ENCODE results near the gene CAMK2G.
"Not testable (repeated sequence)": the region's sequence is repeated elsewhere in the genome, so short reads cannot be mapped to it uniquely, and the experiment has no call there.

The CAMK2G gene

DNA sequence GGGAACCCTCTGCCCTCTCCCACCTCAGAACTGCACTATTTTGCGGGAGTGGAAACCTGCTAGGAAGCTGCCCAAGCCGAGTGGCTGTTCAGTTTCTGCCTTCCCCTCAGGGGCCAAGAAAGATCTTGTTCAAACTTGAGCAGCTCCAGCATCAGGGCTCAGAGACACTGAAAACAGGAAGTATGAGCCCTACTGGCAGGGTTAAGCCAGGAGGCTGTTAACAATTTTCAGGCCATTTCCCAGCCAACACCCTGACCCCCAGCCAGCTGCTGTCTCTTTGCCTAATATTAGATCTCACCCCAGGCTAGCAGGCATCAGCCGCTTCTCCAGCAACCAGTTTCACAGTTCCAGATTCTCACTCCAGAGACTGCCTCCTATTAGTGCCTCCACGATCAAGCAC is 45.7 kb upstream of the CAMK2G start:
- Histone ChIP-seq H3K9ac (ENCODE audit: low read length) (no peak overlapping the region), H3K4me3 (ENCODE audit: low read depth, low read length, poor library complexity, severe bottlenecking) (peak overlapping the region; percentile 2), H3K27me3 (ENCODE audit: insufficient read depth, low read length) (peaks cover 10% of the 10 kb centered on the region; the same call in 1 of the 2 replicates), H3K79me2 (ENCODE audit: insufficient read depth, low read length) (no peaks in the 10 kb centered on the region), H3K4me1 (ENCODE audit: insufficient read depth, low read length, severe bottlenecking) (peaks cover 10% of the 10 kb centered on the region), H3F3A (ENCODE audit: insufficient read depth, low read length) (no peaks in the 10 kb centered on the region), H3K36me3 (ENCODE audit: insufficient read depth, low read length) (peaks cover 5% of the 10 kb centered on the region; the same call in 1 of the 2 replicates), H4K20me1 (ENCODE audit: insufficient read depth, low read length) (no peaks in the 10 kb centered on the region), H3K9me2 (ENCODE audit: low read depth, low read length) (no peaks in the 10 kb centered on the region), H2AFZ (ENCODE audit: low read length) (no peak overlapping the region), H3K4me2 (ENCODE audit: low read length) (peak overlapping the region; percentile 47; the same call in 1 of the 2 replicates), H3K9me3 (ENCODE audit: low read length) (peaks cover 5% of the 10 kb centered on the region), H3K27ac (ENCODE audit: low read depth, low read length, poor library complexity, severe bottlenecking) (no peak overlapping the region)
- TF ChIP-seq, protein P1, sequence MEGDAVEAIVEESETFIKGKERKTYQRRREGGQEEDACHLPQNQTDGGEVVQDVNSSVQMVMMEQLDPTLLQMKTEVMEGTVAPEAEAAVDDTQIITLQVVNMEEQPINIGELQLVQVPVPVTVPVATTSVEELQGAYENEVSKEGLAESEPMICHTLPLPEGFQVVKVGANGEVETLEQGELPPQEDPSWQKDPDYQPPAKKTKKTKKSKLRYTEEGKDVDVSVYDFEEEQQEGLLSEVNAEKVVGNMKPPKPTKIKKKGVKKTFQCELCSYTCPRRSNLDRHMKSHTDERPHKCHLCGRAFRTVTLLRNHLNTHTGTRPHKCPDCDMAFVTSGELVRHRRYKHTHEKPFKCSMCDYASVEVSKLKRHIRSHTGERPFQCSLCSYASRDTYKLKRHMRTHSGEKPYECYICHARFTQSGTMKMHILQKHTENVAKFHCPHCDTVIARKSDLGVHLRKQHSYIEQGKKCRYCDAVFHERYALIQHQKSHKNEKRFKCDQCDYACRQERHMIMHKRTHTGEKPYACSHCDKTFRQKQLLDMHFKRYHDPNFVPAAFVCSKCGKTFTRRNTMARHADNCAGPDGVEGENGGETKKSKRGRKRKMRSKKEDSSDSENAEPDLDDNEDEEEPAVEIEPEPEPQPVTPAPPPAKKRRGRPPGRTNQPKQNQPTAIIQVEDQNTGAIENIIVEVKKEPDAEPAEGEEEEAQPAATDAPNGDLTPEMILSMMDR (IDR thresholded peaks at IDR 0.05; ENCODE audit: low read length): no peak
- TF ChIP-seq EZH2 (IDR thresholded peaks at IDR 0.05; ENCODE audit: borderline replicate concordance, low read length): no peak

DNA sequence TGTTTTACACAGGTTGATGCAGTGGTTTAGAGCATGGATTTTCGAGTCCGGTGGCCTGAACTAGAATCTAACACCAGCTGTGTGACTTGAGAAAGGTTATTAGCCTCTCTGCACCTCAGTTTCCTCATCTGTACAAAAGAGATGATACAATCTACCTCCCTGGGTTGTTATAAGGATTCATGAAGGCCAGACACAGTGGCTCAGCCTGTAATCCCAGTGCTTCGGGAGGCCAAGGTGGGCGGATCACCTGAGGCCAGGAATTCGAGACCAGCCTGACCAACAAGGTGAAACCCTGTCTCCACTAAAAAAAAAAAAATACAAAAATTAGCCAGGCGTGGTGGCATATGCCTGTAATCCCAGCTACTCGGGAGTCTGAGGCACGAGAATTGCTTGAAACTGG is 45.1 kb upstream of the CAMK2G start:
- not testable (repeated sequence) for H3K36me3 ChIP-seq (ENCODE audit: insufficient read depth, low read length); H3K4me3 ChIP-seq (ENCODE audit: low read depth, low read length, poor library complexity, severe bottlenecking); H2AFZ ChIP-seq (ENCODE audit: low read length); H3F3A ChIP-seq (ENCODE audit: insufficient read depth, low read length); H3K79me2 ChIP-seq (ENCODE audit: insufficient read depth, low read length); H3K9me2 ChIP-seq (ENCODE audit: low read depth, low read length); H3K27ac ChIP-seq (ENCODE audit: low read depth, low read length, poor library complexity, severe bottlenecking); H4K20me1 ChIP-seq (ENCODE audit: insufficient read depth, low read length); H3K4me1 ChIP-seq (ENCODE audit: insufficient read depth, low read length, severe bottlenecking); H3K4me2 ChIP-seq (ENCODE audit: low read length); H3K9ac ChIP-seq (ENCODE audit: low read length); H3K9me3 ChIP-seq (ENCODE audit: low read length)
- H3K27me3 ChIP-seq (ENCODE audit: insufficient read depth, low read length): peaks cover 10% of the 10 kb centered on the region; the same call in 1 of the 2 replicates

DNA sequence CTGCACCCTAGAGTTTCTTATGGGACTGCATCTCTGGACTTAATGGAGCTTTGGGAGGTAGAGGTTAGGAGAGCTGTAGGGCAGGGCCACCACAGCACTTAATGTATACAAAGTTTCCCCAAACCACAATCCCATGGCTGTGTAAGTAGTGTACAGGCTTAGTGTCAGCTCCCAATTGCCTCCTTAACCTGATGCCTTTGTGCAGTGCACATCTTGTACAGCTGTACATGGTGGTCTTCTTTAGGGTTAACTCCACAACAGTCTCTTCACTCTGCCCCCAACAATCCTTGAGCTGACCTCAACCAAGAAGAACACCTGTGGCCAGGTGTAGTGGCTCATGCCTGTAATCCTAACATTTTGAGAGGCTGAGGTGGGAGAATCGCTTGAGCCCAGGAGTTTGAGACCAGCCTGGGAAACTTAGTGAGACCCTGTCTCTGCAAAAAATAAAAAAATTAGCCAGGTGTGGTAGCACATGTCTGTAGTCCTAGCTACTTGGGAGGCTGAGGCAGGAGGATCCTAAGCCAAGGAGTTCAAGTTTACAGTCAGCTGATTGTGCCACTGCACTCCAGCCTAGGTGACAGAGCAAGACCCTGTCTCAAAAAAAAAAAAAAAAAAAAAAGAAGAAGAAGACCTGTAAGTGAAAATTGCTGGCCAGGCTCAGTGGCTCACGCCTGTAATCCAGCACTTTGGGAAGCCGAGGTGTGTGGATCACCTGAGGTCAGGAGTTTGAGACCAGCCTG is 43.4 kb upstream of the CAMK2G start:
- H3F3A ChIP-seq (ENCODE audit: insufficient read depth, low read length): no peaks in the 10 kb centered on the region
- peaks cover 10% of the 10 kb centered on the region for H3K4me1 ChIP-seq (ENCODE audit: insufficient read depth, low read length, severe bottlenecking)
- H3K9me2 ChIP-seq (ENCODE audit: low read depth, low read length): no peaks in the 10 kb centered on the region
- H3K79me2 ChIP-seq (ENCODE audit: insufficient read depth, low read length): no peaks in the 10 kb centered on the region
- no peak overlapping the region for H3K9ac ChIP-seq (ENCODE audit: low read length)
- H3K36me3 ChIP-seq (ENCODE audit: insufficient read depth, low read length): peaks cover 5% of the 10 kb centered on the region; the same call in 1 of the 2 replicates
- H3K9me3 ChIP-seq (ENCODE audit: low read length): peaks cover 5% of the 10 kb centered on the region
- H3K4me3 ChIP-seq (ENCODE audit: low read depth, low read length, poor library complexity, severe bottlenecking): no peak overlapping the region
- H3K4me2 ChIP-seq (ENCODE audit: low read length): no peak overlapping the region
- TF ChIP-seq EZH2 (IDR thresholded peaks at IDR 0.05; ENCODE audit: borderline replicate concordance, low read length): no peak
- TF ChIP-seq, protein P1 (IDR thresholded peaks at IDR 0.05; ENCODE audit: low read length): no peak
- peaks cover 10% of the 10 kb centered on the region; the same call in 1 of the 2 replicates for H3K27me3 ChIP-seq (ENCODE audit: insufficient read depth, low read length)
- H4K20me1 ChIP-seq (ENCODE audit: insufficient read depth, low read length): no peaks in the 10 kb centered on the region
- H3K27ac ChIP-seq (ENCODE audit: low read depth, low read length, poor library complexity, severe bottlenecking): no peak overlapping the region
- H2AFZ ChIP-seq (ENCODE audit: low read length): no peak overlapping the region
